ENCODE measurements around the gene EFCAB13. TPM values are rescaled to one million over a fixed set of nuclear protein-coding genes. Genes with fewer than 3 reads are reported as not detected.

EFCAB13 gene
- total RNA-seq, 1 donor from 2014 or later: 5.2 TPM

DNA sequence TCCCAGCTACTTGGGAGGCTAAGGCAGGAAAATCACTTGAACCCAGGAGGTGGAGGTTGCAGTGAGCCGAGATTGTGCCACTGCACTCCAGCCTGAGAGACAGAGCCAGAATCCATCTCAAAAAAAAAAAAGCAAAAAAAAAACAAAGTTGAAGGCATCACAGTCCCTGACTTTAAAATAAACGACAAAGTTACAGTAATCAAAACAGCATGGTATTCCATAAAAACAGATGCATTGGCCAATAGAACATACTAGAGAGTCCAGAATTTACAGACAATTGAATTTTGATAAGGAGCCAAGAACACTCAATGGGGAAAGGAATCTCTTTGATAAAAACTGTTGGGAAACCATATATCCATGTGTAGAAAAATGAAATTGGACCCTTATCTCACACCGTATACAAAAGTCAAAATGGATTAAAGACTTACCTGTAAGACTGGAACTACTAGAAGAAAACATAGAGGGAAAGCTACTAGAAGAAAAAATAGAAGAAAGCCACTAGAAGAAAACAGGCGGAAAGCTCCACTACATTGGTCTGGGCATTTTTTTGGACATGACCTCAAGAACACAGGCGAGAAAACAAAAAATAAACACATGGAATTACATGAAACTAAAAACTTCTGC lies 2.8 kb upstream of the EFCAB13 start:
- H3K9me3 ChIP-seq (ENCODE audit: control insufficient read depth in 3 of 3, low read length in 3 of 3): peaks cover 0 to 2% (median 2%) of the 10 kb centered on the region in 3 donors
- H3K36me3 ChIP-seq (ENCODE audit: control insufficient read depth in 3 of 3, insufficient read depth in 3 of 3, low read length in 3 of 3): no peaks in the 10 kb centered on the region
- peaks cover 0 to 6% (median 5%) of the 10 kb centered on the region in 3 donors for H3K27me3 ChIP-seq (ENCODE audit: control insufficient read depth in 3 of 3, insufficient read depth in 3 of 3, low read length in 3 of 3)
- H3K4me1 ChIP-seq (ENCODE audit: control insufficient read depth in 3 of 3, insufficient read depth in 3 of 3, low read length in 3 of 3): peaks cover 0 to 14% (median 5%) of the 10 kb centered on the region in 3 donors
- H3K4me3 ChIP-seq (ENCODE audit: low read length in 3 of 3): no peak overlapping the region
- H3K27ac ChIP-seq (ENCODE audit: low read depth, low read length): no peak overlapping the region
- no peak overlapping the region for H3K9ac ChIP-seq (ENCODE audit: low read depth in 1 of 3, low read length in 3 of 3)

DNA sequence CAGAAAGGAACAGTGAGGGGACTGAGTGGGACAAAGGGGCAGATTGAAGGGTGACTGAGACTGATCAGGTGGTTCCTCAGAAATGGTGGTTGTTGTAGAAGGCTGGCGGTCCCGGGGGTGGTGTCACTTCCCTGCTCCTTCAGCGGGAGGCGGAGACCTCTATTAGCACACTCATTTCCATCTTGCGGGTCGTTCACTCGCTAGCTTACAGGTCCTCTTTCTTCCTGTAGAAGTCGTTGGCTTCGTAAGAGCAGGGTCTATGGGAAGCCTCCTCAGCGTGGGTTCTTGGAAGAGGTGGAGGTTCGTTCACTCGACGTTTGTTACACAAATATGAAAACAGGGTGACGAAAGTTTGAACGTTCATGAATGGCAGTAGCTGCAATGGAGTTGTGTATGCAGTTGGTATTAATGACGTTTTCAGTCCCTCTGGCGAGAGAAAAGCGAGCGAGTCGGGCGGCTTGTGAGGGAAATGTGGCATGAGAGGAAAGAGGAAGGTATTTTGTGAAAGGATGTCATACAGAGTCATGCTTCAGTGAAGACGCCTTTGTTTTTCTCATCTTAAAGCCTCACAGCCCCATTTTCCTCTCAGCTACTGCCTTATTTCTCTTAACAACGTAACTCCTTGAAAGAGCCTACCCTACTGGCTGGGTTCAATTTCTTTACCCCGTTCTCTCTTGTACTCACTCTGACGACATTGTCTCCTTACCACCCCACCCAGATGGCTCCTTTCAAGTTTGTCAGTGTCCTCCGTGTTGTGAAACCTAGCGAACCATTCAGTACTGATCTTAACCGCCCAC lies 667 bp downstream of the EFCAB13 start:
- Histone ChIP-seq H3K4me3 (ENCODE audit: low read length in 3 of 3) (peak overlapping the region; percentile 81 to 83 (median 82)), H3K9ac (ENCODE audit: low read depth in 1 of 3, low read length in 3 of 3) (peak overlapping the region; percentile 57 to 84 (median 67)), H3K27ac (ENCODE audit: low read depth, low read length) (peak overlapping the region; percentile 85), H3K36me3 (ENCODE audit: control insufficient read depth in 3 of 3, insufficient read depth in 3 of 3, low read length in 3 of 3) (no peaks in the 10 kb centered on the region), H3K4me1 (ENCODE audit: control insufficient read depth in 3 of 3, insufficient read depth in 3 of 3, low read length in 3 of 3) (peaks cover 0 to 14% (median 5%) of the 10 kb centered on the region in 3 donors), H3K27me3 (ENCODE audit: control insufficient read depth in 3 of 3, insufficient read depth in 3 of 3, low read length in 3 of 3) (peaks cover 0 to 6% (median 5%) of the 10 kb centered on the region in 3 donors), H3K9me3 (ENCODE audit: control insufficient read depth in 3 of 3, low read length in 3 of 3) (peaks cover 0 to 2% (median 2%) of the 10 kb centered on the region in 3 donors)

DNA sequence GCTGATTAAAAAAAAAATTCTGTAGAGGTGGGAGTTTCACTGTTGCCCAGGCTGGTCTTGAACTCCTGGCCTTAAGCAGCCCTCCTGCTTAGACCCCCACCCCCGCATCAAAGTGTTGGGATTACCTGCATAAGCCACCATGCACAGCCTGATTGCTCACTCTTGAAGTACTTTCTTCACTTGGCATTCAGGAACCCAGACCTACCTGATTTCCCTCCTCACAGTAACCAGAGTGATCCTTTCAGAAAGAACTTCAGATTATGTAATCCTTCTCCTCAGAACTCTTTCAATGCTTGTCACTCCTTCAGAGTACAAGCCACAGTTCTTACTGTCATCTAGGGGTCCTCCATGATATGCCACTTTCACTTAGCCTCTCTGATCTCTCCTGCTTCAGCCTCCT lies 1.4 kb downstream of the EFCAB13 start:
- Histone ChIP-seq H3K4me1 (ENCODE audit: control insufficient read depth in 3 of 3, insufficient read depth in 3 of 3, low read length in 3 of 3) (peaks cover 0 to 14% (median 5%) of the 10 kb centered on the region in 3 donors), H3K4me3 (ENCODE audit: low read length in 3 of 3) (no peak overlapping the region), H3K9me3 (ENCODE audit: control insufficient read depth in 3 of 3, low read length in 3 of 3) (peaks cover 0 to 2% (median 2%) of the 10 kb centered on the region in 3 donors), H3K27me3 (ENCODE audit: control insufficient read depth in 3 of 3, insufficient read depth in 3 of 3, low read length in 3 of 3) (peaks cover 0 to 6% (median 5%) of the 10 kb centered on the region in 3 donors), H3K27ac (ENCODE audit: low read depth, low read length) (no peak overlapping the region), H3K9ac (ENCODE audit: low read depth in 1 of 3, low read length in 3 of 3) (no peak overlapping the region), H3K36me3 (ENCODE audit: control insufficient read depth in 3 of 3, insufficient read depth in 3 of 3, low read length in 3 of 3) (no peaks in the 10 kb centered on the region)

DNA sequence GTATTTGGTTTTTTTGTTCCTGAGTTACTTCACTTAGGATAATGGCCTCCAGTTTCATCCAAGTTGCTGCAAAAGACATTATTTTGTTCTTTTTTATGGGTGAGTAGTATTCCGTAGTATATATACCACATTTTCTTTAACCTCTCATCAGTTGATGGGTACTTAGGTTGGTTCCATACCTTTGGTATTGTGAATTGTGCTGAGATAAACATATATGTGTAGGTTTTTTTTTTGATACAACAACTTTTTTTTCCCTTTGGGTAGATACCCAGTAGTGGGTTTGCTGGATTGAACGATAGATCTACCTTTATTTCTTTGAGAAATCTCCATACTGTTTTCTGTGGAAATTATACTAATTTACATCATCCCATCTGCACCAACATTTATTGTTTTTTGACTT lies 6.8 kb downstream of the EFCAB13 start:
- H3K27ac ChIP-seq (ENCODE audit: low read depth, low read length): no peak overlapping the region
- no peaks in the 10 kb centered on the region for H3K9me3 ChIP-seq (ENCODE audit: control insufficient read depth in 3 of 3, low read length in 3 of 3)
- no peaks in the 10 kb centered on the region for H3K36me3 ChIP-seq (ENCODE audit: control insufficient read depth in 3 of 3, insufficient read depth in 3 of 3, low read length in 3 of 3)

DNA sequence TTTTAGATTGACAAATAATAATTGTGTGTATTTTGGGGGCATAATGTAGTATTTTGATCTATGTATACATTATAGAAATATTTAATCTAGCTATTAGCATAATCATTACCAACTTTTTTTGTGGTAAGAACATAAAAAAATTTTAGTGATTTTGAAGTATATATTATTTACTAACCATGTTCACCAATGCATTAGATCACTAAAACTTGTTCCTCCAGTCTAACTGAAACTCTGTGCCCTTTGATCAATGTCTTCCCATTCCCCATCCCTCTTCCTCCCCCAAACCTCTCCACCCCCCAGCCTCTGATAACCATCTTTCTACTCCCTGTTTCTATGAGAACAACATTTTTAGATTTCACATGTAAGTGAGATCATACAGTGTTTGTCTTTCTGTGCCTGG lies 8.5 kb downstream of the EFCAB13 start:
- no peaks in the 10 kb centered on the region for H3K4me1 ChIP-seq (ENCODE audit: control insufficient read depth in 3 of 3, insufficient read depth in 3 of 3, low read length in 3 of 3)

More for the DNA sequence above, 6.8 kb downstream of the EFCAB13 start:
- no peak overlapping the region for H3K4me3 ChIP-seq (ENCODE audit: low read length in 3 of 3)
- no peaks in the 10 kb centered on the region for H3K4me1 ChIP-seq (ENCODE audit: control insufficient read depth in 3 of 3, insufficient read depth in 3 of 3, low read length in 3 of 3)
- H3K27me3 ChIP-seq (ENCODE audit: control insufficient read depth in 3 of 3, insufficient read depth in 3 of 3, low read length in 3 of 3): no peaks in the 10 kb centered on the region
- no peak overlapping the region for H3K9ac ChIP-seq (ENCODE audit: low read depth in 1 of 3, low read length in 3 of 3)

DNA sequence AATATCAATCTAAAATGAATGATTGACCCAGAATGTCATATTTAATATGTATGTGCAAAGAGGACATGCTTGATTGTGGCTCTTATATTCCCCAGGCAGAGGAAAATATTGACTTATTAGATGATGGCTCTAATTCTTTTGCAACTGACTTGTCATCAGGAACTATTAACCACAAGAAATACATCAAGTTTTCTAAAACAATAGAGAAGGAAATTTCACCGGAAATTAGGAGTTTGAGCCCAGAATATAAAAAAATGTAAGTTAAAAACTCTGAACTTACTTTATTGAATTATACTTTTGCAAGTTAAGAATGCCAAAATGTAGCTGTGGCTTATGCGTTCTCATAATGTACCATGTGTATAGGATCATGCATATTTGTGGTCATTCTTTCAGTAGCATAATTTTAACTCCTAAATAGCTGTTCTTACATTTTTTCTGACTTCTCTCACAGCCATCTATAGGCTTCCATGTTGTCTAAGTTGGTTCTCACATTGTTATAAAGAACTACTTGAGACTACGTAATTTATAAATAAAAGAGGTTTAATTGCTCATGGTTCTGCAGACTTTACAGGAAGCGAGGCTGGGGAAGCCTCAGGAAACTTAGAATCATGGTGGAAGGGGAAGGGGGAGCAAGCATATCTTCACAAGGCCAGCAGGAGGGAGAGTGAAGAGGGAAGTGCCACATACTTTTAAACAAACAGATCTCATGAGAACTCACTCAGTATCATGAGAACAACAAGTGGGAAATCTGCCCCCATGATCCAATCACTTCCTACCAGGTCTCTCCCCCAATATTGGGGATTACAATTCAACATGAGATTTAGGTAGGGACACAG lies 11.6 kb downstream of the EFCAB13 start:
- no peak overlapping the region for H3K4me3 ChIP-seq (ENCODE audit: low read length in 3 of 3)
- no peak overlapping the region for H3K27ac ChIP-seq (ENCODE audit: low read depth, low read length)
- no peaks in the 10 kb centered on the region for H3K4me1 ChIP-seq (ENCODE audit: control insufficient read depth in 3 of 3, insufficient read depth in 3 of 3, low read length in 3 of 3)
- no peak overlapping the region for H3K9ac ChIP-seq (ENCODE audit: low read depth in 1 of 3, low read length in 3 of 3)
- no peaks in the 10 kb centered on the region for H3K36me3 ChIP-seq (ENCODE audit: control insufficient read depth in 3 of 3, insufficient read depth in 3 of 3, low read length in 3 of 3)
- no peaks in the 10 kb centered on the region for H3K27me3 ChIP-seq (ENCODE audit: control insufficient read depth in 3 of 3, insufficient read depth in 3 of 3, low read length in 3 of 3)
- no peaks in the 10 kb centered on the region for H3K9me3 ChIP-seq (ENCODE audit: control insufficient read depth in 3 of 3, low read length in 3 of 3)

More for the DNA sequence above, 8.5 kb downstream of the EFCAB13 start:
- Histone ChIP-seq H3K36me3 (ENCODE audit: control insufficient read depth in 3 of 3, insufficient read depth in 3 of 3, low read length in 3 of 3) (no peaks in the 10 kb centered on the region), H3K9ac (ENCODE audit: low read depth in 1 of 3, low read length in 3 of 3) (no peak overlapping the region), H3K4me3 (ENCODE audit: low read length in 3 of 3) (no peak overlapping the region), H3K27me3 (ENCODE audit: control insufficient read depth in 3 of 3, insufficient read depth in 3 of 3, low read length in 3 of 3) (no peaks in the 10 kb centered on the region), H3K9me3 (ENCODE audit: control insufficient read depth in 3 of 3, low read length in 3 of 3) (no peaks in the 10 kb centered on the region), H3K27ac (ENCODE audit: low read depth, low read length) (no peak overlapping the region)

DNA sequence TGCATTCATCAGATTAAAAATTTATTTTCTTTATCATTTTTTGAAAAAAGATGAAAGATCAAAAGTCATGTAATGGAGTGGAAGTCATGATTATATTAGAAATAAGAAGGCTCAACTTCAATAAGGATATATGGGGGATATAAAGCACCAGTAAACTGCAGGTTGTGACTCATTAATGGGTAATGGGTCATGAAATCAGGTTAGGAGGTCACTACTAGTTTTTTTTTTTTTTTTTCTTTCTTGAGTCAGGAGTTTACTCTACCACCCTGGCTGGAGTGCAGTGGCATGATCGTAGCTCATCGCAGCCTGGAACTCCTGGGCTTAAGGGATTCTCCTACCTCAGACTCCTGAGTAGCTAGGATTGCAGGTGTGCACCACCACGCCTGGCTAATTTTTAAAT lies 14.3 kb downstream of the EFCAB13 start:
- Histone ChIP-seq H3K36me3 (ENCODE audit: control insufficient read depth in 3 of 3, insufficient read depth in 3 of 3, low read length in 3 of 3) (no peaks in the 10 kb centered on the region), H3K9me3 (ENCODE audit: control insufficient read depth in 3 of 3, low read length in 3 of 3) (no peaks in the 10 kb centered on the region), H3K27ac (ENCODE audit: low read depth, low read length) (no peak overlapping the region), H3K9ac (ENCODE audit: low read depth in 1 of 3, low read length in 3 of 3) (no peak overlapping the region), H3K27me3 (ENCODE audit: control insufficient read depth in 3 of 3, insufficient read depth in 3 of 3, low read length in 3 of 3) (no peaks in the 10 kb centered on the region), H3K4me1 (ENCODE audit: control insufficient read depth in 3 of 3, insufficient read depth in 3 of 3, low read length in 3 of 3) (no peaks in the 10 kb centered on the region), H3K4me3 (ENCODE audit: low read length in 3 of 3) (no peak overlapping the region)

DNA sequence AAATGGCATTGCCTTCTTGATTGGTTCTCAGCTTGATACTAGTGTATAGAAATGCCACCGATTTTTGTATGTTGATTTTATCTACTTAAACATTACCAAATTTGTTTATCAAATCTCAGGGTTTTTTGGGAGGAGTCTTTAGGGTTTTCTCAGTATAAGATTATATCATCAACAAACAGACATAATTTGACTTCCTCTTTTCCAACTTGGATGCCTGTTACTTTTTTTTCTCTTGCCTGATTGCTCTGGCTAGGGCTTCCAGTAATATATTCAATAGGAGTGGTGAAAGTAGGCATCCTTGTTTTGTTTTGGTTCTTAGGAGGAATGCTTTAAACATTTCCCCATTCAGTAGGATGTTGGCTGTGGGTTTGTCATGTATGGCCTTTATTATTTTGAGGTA lies 29.1 kb downstream of the EFCAB13 start:
- Histone ChIP-seq H3K27me3 (ENCODE audit: control insufficient read depth in 3 of 3, insufficient read depth in 3 of 3, low read length in 3 of 3) (no peaks in the 10 kb centered on the region), H3K27ac (ENCODE audit: low read depth, low read length) (no peak overlapping the region), H3K4me1 (ENCODE audit: control insufficient read depth in 3 of 3, insufficient read depth in 3 of 3, low read length in 3 of 3) (no peaks in the 10 kb centered on the region), H3K36me3 (ENCODE audit: control insufficient read depth in 3 of 3, insufficient read depth in 3 of 3, low read length in 3 of 3) (no peaks in the 10 kb centered on the region), H3K9me3 (ENCODE audit: control insufficient read depth in 3 of 3, low read length in 3 of 3) (no peaks in the 10 kb centered on the region), H3K4me3 (ENCODE audit: low read length in 3 of 3) (no peak overlapping the region), H3K9ac (ENCODE audit: low read depth in 1 of 3, low read length in 3 of 3) (no peak overlapping the region)

DNA sequence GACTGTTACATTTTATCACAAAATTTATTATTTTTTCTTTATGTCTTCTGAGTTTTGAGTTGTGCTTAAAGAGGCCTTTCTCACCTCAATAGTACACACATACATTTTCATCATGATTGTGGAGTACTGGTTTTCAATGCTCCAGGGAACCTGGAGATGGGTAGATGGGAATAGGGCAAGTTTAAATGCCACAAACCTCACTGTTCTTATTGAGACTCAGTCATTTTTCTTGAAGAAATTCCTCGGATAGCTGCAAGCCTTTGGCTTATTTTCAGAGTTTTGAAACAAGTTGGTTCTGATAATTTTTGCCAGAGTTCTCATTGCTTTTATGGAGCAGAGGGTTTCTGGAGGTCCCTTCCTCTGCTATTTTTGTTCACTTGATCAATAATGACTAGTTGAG lies 34.9 kb downstream of the EFCAB13 start:
- Histone ChIP-seq H3K27ac (ENCODE audit: low read depth, low read length) (no peak overlapping the region), H3K36me3 (ENCODE audit: control insufficient read depth in 3 of 3, insufficient read depth in 3 of 3, low read length in 3 of 3) (no peaks in the 10 kb centered on the region), H3K9me3 (ENCODE audit: control insufficient read depth in 3 of 3, low read length in 3 of 3) (no peaks in the 10 kb centered on the region), H3K4me1 (ENCODE audit: control insufficient read depth in 3 of 3, insufficient read depth in 3 of 3, low read length in 3 of 3) (no peaks in the 10 kb centered on the region), H3K4me3 (ENCODE audit: low read length in 3 of 3) (no peak overlapping the region), H3K9ac (ENCODE audit: low read depth in 1 of 3, low read length in 3 of 3) (no peak overlapping the region), H3K27me3 (ENCODE audit: control insufficient read depth in 3 of 3, insufficient read depth in 3 of 3, low read length in 3 of 3) (no peaks in the 10 kb centered on the region)
